Activated naive CD8-positive, alpha-beta T cell treated with anti-CD3 and anti-CD28 coated beads, Interleukin-2, amount 10 ng/mL, durations not matched to agents 7 days and 5 days (primary cell): ENCODE results near the gene PHACTR3. TPM values are rescaled to one million over a fixed set of nuclear protein-coding genes. Genes with fewer than 3 reads are reported as not detected.
A peak's percentile ranks its signal among the peaks of the same experiment; 100 is the strongest.

Source experiments
- ATAC-seq: fragments of 150-1000 bp; cut with Tn5 transposase; one replicate; pipeline ENCODE4 v1.10.0; 2021; ENCODE audit warnings: low read depth, moderate library complexity
- POLR2A ChIA-PET: fragments of 350-600 bp; sonication (Branson Sonifier 250); formaldehyde crosslinking; loops from one replicate; lab custom pipeline; 2021; ENCODE audit warnings: antibody characterized with exemption; lab: Charles Lee
- DNase-seq: peaks from one replicate; pipeline ENCODE4 v3.0.0; 2021
- H3K27ac Mint-ChIP-seq: one replicate; pipeline ENCODE4 v1.8.0; 2022; ENCODE audit warnings: mild to moderate bottlenecking, mixed read lengths
- H3K27me3 Mint-ChIP-seq: one replicate; pipeline ENCODE4 v1.8.0; 2022; ENCODE audit warnings: mild to moderate bottlenecking, moderate library complexity, mixed read lengths
- H3K36me3 Mint-ChIP-seq: one replicate; pipeline ENCODE4 v1.8.0; 2021; ENCODE audit warnings: mild to moderate bottlenecking, mixed read lengths
- H3K4me1 Mint-ChIP-seq: one replicate; pipeline ENCODE4 v1.8.0; 2021; ENCODE audit warnings: mixed read lengths
- H3K4me3 Mint-ChIP-seq: one replicate; pipeline ENCODE4 v1.8.0; 2022; ENCODE audit warnings: mild to moderate bottlenecking, moderate library complexity, mixed read lengths
- H3K9me3 Mint-ChIP-seq: one replicate; pipeline ENCODE4 v1.8.0; 2021; ENCODE audit warnings: mixed read lengths
- total RNA-seq, 2 experiments: library from RNA; stranded (reverse); gene quantifications; one replicate each; pipeline ENCODE4 v1.2.3, GENCODE V29; 2021

Gene PHACTR3
- total RNA-seq, 2 experiments from 2014 or later = not detected

DNA sequence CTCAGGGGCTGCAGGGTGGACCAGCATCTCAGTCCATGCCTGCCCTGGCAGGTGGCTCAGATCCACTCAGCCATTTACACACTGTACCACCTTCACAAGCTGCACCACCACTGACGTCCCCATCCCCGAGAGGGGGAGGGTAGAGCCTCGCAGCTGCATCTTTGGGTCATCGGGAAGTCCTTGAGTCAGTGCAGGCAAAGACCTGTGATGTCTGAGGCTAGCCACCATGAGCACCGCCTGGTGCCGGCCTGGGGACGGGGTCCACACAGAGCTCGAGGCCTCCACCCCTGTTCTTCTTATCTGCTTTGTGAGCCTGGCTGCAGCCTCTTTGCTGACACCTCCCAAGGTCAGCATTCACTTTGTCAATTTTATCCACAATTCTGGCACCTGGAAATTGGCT, 141.4 kb downstream of the PHACTR3 start:
- no peaks in the 10 kb centered on the region for H3K4me1 Mint-ChIP-seq
- H3K27ac Mint-ChIP-seq = no peak overlapping the region
- DNase-seq = no peak
- no peaks in the 10 kb centered on the region for H3K36me3 Mint-ChIP-seq
- POLR2A ChIA-PET = no interaction called here
- no peak for ATAC-seq
- no peak overlapping the region for H3K4me3 Mint-ChIP-seq
- H3K27me3 Mint-ChIP-seq = peaks cover 2% of the 10 kb centered on the region
- no peaks in the 10 kb centered on the region for H3K9me3 Mint-ChIP-seq

- no peak overlapping the region for H3K4me3 Mint-ChIP-seq
- POLR2A ChIA-PET = no interaction called here
- H3K27ac Mint-ChIP-seq = no peak overlapping the region
Measured at GRCh38 chr20:59746155-59746554, 141.8 kb downstream of the PHACTR3 start.

GRCh38 chr20:59747671-59748515, 143.6 kb downstream of the PHACTR3 start:
- H3K4me1 Mint-ChIP-seq = peaks cover 4% of the 10 kb centered on the region

More at GRCh38 chr20:59746155-59746554, 141.8 kb downstream of the PHACTR3 start:
- Mint-ChIP-seq H3K27me3 (peaks cover 2% of the 10 kb centered on the region), H3K4me1 (no peaks in the 10 kb centered on the region), H3K9me3 (no peaks in the 10 kb centered on the region), H3K36me3 (no peaks in the 10 kb centered on the region)
- no peak for DNase-seq
- no peak for ATAC-seq

GRCh38 chr20:59748619-59749191, 144.4 kb downstream of the PHACTR3 start:
- no peak overlapping the region for H3K4me3 Mint-ChIP-seq
- POLR2A ChIA-PET = no interaction called here
- H3K9me3 Mint-ChIP-seq = no peaks in the 10 kb centered on the region
- DNase-seq = no peak
- no peak overlapping the region for H3K27ac Mint-ChIP-seq
- no peak for ATAC-seq
- peaks cover 6% of the 10 kb centered on the region for H3K27me3 Mint-ChIP-seq
- H3K4me1 Mint-ChIP-seq = peaks cover 4% of the 10 kb centered on the region
- no peaks in the 10 kb centered on the region for H3K36me3 Mint-ChIP-seq

More at GRCh38 chr20:59747671-59748515, 143.6 kb downstream of the PHACTR3 start:
- Mint-ChIP-seq H3K4me3 (no peak overlapping the region), H3K36me3 (no peaks in the 10 kb centered on the region), H3K27me3 (peaks cover 5% of the 10 kb centered on the region), H3K9me3 (no peaks in the 10 kb centered on the region), H3K27ac (no peak overlapping the region)
- POLR2A ChIA-PET = no interaction called here
- ATAC-seq (no peak), DNase-seq (no peak)

DNA sequence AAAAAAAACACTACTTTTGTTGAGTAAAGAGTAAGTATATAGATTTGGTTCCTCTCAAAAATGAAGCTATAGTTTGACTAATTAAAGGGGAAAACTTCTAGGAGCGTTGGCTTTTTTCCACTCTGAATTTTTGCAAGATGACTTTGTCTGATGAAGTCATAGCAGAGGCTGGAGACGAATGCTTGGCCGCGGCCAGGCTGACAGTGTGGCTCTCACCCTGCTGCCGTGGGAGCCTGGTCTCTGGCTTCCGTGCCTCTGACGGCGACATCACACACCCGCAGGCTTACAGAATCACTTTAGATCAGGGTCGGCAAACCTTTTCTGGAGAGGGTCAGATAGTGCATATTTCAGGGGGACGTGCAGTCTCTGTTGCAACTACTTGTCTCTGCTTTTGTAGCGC, 145.0 kb downstream of the PHACTR3 start:
- DNase-seq = no peak
- Mint-ChIP-seq H3K4me3 (no peak overlapping the region), H3K4me1 (peaks cover 4% of the 10 kb centered on the region), H3K9me3 (no peaks in the 10 kb centered on the region), H3K27ac (no peak overlapping the region), H3K27me3 (peaks cover 6% of the 10 kb centered on the region), H3K36me3 (no peaks in the 10 kb centered on the region)
- no peak for ATAC-seq
- POLR2A ChIA-PET = no interaction called here

DNA sequence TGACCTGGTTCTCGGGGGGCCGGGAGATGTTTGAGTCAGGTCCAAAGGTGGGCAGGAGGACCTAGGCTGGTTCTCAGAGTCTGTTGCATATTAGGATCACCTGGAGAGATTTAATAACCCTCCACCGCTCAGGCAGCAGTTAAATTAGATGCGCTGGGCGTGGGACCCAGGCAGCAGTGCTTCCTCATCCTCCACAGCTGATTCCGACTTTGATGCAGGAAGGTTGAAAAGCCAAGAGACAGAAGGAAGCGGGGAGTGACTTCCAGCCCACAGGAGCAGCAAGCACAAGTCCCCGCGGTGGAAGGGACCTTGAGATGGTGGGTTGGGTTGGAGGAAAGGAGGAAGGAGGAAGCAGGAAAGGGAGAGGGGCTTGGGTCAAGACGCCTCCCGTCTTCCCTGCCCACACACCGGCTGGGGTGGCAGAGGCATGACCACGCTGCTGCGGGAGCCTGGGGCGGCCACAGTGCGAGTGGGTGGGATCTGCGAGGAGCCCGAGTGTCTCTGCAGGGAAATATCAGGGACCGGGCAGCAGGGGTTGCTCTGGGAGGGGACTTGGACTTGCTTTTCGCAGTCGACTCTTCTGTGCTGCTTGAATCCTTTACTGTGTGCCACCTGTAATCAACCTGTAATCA, 146.0 kb downstream of the PHACTR3 start:
- H3K36me3 Mint-ChIP-seq = no peaks in the 10 kb centered on the region
- POLR2A ChIA-PET = no interaction called here
- DNase-seq (no peak), ATAC-seq (no peak)
- no peak overlapping the region for H3K27ac Mint-ChIP-seq
- H3K9me3 Mint-ChIP-seq = no peaks in the 10 kb centered on the region
- H3K4me1 Mint-ChIP-seq = peaks cover 4% of the 10 kb centered on the region
- H3K4me3 Mint-ChIP-seq = no peak overlapping the region
- peaks cover 6% of the 10 kb centered on the region for H3K27me3 Mint-ChIP-seq

GRCh38 chr20:59751075-59751711, 146.9 kb downstream of the PHACTR3 start:
- peak; percentile 68 for ATAC-seq
- DNase-seq = peak; percentile 71
- Mint-ChIP-seq H3K4me1 (peaks cover 4% of the 10 kb centered on the region), H3K27me3 (peaks cover 6% of the 10 kb centered on the region), H3K4me3 (no peak overlapping the region), H3K36me3 (no peaks in the 10 kb centered on the region), H3K27ac (no peak overlapping the region), H3K9me3 (no peaks in the 10 kb centered on the region)
- POLR2A ChIA-PET = no interaction called here

DNA sequence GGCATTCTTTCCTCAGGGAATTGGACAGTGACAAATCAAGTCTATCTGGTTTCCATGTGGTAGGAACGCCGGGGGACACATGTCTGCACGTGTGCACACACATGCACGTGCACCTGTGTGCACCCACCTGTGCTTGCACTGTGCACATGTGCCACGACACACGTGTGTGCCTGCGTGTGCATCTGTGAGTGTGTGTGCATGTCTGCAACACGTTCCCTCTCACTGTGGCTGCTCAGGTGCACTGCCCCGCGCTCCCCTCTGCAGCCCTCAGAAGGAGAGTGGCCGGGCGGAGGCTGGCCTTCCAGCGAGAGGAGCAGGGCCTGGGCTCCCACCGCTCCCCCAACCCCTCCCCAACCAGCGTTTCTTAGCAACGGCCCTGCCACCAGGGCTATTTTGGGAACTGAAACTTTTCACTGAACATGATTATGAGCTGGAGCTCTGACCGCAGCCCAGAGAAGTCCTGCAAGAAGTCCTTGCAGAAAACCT, 147.8 kb downstream of the PHACTR3 start:
- Mint-ChIP-seq H3K4me1 (peaks cover 4% of the 10 kb centered on the region), H3K4me3 (no peak overlapping the region), H3K27me3 (peaks cover 6% of the 10 kb centered on the region), H3K9me3 (no peaks in the 10 kb centered on the region), H3K36me3 (no peaks in the 10 kb centered on the region), H3K27ac (no peak overlapping the region)
- ATAC-seq = no peak
- DNase-seq = no peak
- POLR2A ChIA-PET = no interaction called here

GRCh38 chr20:59752704-59753460, 148.5 kb downstream of the PHACTR3 start:
- H3K4me1 Mint-ChIP-seq = peaks cover 4% of the 10 kb centered on the region
- POLR2A ChIA-PET = no interaction called here
- no peaks in the 10 kb centered on the region for H3K9me3 Mint-ChIP-seq
- H3K36me3 Mint-ChIP-seq = no peaks in the 10 kb centered on the region
- peaks cover 6% of the 10 kb centered on the region for H3K27me3 Mint-ChIP-seq
- no peak overlapping the region for H3K4me3 Mint-ChIP-seq
- DNase-seq (no peak), ATAC-seq (no peak)
- no peak overlapping the region for H3K27ac Mint-ChIP-seq

- DNase-seq (no peak), ATAC-seq (no peak)
- Mint-ChIP-seq H3K27ac (no peak overlapping the region), H3K4me1 (peaks cover 4% of the 10 kb centered on the region), H3K36me3 (no peaks in the 10 kb centered on the region), H3K9me3 (no peaks in the 10 kb centered on the region), H3K27me3 (peaks cover 6% of the 10 kb centered on the region), H3K4me3 (no peak overlapping the region)
- POLR2A ChIA-PET = no interaction called here
Measured at GRCh38 chr20:59753836-59754235, 149.5 kb downstream of the PHACTR3 start.

- peaks cover 6% of the 10 kb centered on the region for H3K27me3 Mint-ChIP-seq
- no peak overlapping the region for H3K4me3 Mint-ChIP-seq
- POLR2A ChIA-PET = no interaction called here
- DNase-seq (no peak), ATAC-seq (no peak)
- H3K9me3 Mint-ChIP-seq = no peaks in the 10 kb centered on the region
- no peak overlapping the region for H3K27ac Mint-ChIP-seq
- peaks cover 4% of the 10 kb centered on the region for H3K4me1 Mint-ChIP-seq
- no peaks in the 10 kb centered on the region for H3K36me3 Mint-ChIP-seq
Measured at GRCh38 chr20:59754551-59754950, 150.2 kb downstream of the PHACTR3 start.

DNA sequence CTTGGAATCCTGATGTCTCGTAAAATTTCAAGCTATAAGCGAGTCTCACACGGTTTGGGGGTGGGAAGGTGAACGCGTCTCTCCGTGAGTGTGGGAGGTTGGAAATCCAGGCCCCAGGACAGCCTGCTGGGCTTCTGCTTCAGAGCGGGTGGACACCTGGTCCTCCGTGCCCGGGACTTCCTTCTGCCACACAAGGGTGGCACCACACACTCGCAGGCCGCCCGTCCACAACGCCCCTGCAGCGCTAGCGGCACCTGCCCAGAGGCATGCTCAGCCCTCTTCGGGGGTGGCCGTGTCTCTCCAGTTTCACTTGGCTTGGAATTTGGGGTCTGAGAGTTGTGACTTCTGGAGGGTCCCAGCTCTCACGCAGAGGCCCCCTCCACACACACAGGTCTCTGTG, 151.9 kb downstream of the PHACTR3 start:
- Mint-ChIP-seq H3K27ac (no peak overlapping the region), H3K4me1 (peaks cover 4% of the 10 kb centered on the region), H3K36me3 (no peaks in the 10 kb centered on the region), H3K9me3 (no peaks in the 10 kb centered on the region), H3K27me3 (peaks cover 4% of the 10 kb centered on the region), H3K4me3 (no peak overlapping the region)
- DNase-seq = no peak
- no peak for ATAC-seq
- POLR2A ChIA-PET = no interaction called here

GRCh38 chr20:59764037-59764436, 159.7 kb downstream of the PHACTR3 start:
- Mint-ChIP-seq H3K4me3 (no peak overlapping the region), H3K27ac (no peak overlapping the region), H3K36me3 (no peaks in the 10 kb centered on the region), H3K4me1 (no peaks in the 10 kb centered on the region), H3K9me3 (peaks cover 3% of the 10 kb centered on the region), H3K27me3 (no peaks in the 10 kb centered on the region)
- POLR2A ChIA-PET = no interaction called here
- no peak for DNase-seq
- no peak for ATAC-seq
